ENCODE results near the gene NAA40.
"Not testable (repeated sequence)": the region's sequence is repeated elsewhere in the genome, so short reads cannot be mapped to it uniquely, and the experiment has no call there.

Gene NAA40

DNA sequence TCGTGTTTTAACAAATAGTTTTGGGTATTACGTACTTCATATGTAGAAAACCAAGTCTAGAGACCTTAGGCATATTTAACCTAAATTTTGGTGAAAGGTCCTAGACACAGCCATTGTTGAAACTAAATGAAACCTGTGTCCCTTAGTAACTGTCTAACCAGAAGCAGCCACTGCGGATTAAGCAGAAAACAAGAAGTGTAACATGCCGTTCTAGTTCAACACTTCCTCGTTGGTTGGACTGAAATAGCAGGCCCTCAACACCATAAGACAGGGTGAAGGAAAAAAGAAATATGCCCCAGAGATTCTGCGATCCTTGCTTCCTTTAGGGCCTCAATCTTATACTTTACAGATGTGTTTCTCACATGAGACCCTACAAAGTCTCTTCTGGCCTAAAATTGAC is 2.0 kb downstream of the NAA40 start:
- no peak for DNase-seq

DNA sequence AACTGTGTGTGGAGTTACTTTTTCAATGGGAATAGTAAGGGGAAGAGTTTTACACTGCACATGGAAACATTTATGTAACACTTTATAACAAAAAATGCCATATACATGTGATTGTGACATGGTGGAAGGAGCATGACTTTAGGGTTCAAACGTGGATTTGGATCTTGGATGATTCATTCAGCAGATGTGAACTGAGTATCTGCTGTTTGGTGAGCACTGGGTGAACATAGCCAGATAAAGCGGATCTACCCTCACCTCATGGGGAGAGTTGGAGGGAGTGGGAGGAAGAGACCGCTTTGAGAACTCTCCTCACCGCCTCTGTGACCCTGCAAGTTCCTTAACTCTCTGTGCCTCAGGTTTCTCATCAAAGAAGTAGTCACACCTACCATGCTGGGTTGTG is 3.1 kb downstream of the NAA40 start:
- DNase-seq: no peak

DNA sequence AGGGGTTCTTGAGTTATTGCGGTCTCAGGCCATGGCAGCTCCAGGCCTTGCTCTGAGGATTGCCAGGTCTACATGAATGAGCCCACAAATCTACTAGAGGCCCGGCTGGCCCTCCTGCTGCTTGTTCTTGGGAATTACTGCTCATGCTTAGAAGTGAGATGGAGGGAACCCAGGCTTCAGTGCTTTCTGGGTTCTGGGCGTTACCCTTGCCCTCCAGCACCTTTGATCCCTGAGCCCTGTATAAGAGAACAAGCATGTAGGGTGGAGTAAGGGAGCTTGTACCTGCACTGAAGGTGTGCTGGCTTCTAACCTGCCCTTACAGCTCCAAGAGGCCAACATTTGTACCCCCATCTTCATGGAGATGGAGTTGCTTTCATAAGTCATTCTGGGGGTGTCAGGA is 4.0 kb downstream of the NAA40 start:
- DNase-seq: no peak

DNA sequence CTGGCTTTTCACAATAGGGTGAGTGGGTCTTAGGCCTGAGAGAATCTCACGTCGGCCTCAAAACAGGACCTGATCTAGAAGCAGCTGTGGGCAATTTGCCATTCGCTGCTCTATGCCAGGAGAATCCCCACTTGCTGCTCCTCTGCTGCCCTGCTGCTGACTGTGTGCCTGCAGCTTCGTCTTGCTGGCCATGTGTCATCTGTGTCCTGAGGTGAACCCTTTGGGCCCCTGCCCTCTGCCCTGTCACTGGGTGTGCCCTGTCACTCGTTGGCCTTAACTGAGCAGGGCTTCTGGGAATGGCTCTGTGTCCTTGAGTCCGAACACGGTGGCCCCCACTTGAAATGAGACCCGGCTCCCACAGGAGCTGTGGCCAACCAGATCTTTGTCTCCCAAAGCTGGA is 6.2 kb downstream of the NAA40 start:
- no peak for DNase-seq

DNA sequence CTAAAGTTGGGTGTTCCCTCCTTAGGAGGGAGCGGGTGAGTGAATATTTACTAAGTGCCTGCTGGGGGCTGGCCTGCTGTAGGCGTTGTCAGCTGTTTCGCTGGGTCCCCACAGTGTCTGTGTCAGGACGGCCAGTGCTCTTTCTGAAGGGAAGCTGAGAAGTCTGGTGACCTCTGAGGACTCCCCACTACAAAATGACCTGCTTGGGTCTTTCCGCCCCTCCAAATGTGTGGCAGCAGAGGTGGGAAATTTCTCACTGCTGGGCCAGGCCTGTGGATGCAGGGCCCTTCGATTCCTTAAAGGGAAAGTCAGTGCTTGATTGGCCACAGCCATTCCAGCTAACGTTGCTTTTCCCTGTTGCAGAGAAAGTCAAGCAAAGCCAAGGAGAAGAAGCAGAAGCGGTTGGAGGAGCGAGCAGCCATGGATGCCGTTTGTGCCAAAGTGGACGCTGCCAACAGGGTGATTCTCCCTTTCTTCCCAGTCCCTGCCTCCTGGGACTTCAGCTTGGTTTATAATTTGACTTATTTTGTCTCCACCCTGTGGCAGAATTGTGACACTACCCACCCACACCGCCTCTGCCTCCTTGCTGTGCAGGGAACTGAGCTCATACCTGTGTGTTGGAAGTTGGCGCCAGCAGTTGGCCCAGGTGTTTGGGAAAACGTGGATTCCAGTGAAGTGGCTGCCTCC is 6.8 kb downstream of the NAA40 start:
- DNase-seq: peak; percentile 22

DNA sequence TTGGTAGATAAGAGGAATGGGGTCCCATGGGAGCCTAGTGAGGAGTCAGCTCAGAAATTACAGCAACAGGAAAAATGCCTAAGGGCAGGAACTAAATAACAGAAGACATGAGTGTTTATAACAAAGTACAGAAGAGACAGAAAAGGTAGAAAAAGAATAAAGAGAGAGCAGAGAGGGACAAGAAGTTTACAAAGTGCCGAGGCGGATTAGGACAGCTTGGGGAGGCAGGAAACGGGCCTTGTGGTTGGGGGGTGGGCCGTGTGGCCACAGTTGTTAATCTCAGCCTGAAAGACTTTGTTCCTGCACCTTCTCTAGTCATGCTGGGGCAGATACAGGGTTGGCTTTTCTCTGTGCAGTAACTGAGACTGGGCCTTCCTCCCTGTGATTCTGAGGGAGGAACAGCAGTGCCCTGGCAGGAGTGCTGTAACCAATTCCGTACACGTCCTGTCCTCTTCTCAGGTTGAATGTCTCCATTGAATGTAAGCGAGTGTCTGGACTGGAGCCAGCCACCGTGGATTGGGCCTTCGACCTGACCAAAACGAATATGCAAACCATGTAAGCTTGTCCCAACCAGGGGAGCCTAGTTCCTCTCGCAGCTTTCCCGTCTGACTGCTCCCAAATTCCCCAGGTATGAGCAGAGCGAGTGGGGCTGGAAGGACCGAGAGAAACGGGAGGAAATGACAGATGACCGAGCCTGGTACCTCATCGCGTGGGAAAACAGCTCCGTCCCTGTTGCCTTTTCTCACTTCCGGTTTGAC is 13.2 kb downstream of the NAA40 start:
- DNase-seq: no peak

DNA sequence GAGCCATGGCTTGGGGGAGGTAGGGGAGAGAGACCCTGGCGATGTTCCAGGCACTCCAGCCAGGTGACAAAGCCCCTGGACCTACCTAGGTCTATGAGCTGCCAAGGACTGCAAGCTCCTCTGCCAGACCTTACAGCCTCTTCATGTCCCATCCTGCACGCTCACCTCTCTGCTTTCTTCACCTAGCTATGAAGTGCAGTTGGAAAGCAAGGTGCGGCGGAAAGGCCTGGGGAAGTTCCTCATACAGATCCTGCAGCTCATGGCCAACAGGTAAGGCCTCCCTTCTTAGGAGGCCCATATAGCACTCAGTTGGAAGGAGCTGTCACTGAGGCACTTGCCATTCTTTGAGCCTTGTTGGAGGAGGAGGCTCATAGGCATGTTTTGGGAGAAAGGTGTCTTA is 13.8 kb downstream of the NAA40 start:
- no peak for DNase-seq

DNA sequence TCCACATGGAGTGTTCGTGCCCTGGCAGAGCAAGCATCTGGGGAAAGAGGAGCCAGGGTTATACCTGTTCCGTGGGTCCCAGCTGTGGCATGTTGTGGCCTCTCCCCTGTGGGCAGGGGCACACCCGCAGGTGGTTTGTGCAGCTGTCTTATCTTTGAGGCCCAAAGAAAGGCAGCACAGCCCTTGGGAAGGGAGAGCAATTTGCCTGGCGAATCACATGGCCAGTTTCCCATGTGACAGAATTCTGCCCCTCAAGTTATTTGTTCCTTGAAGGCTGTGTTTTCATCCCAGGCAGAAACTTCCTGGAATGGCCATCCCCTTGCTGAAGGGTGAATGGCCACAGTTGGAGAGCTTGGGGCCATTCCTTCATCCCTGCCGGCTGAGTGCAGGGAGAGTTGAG is 19.2 kb downstream of the NAA40 start:
- DNase-seq: no peak

DNA sequence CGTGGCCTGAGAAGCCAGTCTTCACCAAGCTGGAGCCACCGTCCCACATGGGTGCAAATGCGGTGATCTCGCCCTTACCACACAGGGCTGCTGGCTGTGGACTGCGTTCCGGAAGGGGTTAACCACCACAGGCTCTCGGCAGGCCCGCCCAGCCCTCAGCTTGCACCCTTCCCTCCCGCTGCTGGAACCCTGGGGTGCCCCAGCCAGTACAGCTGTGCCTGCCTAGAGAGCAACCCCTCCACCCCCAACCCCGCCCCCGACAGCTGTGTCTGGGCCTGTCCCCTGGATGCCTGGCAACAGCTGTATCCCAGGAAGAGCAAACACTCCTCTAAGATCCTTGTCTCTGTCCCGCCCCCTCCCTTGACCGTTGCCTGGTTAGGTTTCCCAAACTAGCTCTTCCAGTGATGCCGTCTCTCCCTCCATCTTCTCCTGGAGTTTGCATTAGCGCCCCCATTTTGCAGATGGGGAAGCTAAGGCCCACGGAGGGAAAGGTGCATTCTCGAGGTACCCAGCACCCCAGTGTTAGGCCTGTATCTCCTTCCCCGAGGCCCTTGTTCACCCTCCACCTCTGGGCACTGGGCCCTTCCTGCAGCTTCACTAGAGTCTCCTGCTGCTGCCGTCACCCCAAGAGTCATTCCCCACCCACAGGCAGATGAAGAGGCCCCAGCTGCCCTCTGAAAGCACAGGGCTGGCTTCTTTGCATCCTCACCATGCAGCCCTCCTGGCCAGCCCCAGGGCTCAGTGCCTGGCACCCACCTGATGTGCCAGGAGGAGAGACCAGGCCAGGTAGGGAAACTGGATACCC is 23.0 kb downstream of the NAA40 start:
- no peak for DNase-seq

DNA sequence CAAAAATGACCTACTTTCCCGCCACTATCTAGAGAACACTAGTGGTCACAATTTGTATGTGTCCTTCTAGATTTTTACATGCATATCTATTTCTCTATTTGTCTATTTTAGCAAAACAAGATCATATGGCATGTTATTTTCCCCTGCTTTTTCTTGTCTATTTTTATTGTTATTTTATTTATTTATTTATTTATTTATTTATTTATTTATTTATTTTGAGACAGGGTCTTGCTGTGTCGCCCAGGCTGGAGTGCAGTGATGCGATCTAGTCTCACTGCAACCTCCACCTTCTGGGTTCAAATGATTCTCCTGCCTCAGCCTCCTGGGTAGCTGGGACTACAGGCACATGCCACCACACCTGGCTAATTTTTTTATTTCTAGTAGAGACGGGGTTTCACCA is 25.1 kb downstream of the NAA40 start:
- not testable (repeated sequence) for DNase-seq

DNA sequence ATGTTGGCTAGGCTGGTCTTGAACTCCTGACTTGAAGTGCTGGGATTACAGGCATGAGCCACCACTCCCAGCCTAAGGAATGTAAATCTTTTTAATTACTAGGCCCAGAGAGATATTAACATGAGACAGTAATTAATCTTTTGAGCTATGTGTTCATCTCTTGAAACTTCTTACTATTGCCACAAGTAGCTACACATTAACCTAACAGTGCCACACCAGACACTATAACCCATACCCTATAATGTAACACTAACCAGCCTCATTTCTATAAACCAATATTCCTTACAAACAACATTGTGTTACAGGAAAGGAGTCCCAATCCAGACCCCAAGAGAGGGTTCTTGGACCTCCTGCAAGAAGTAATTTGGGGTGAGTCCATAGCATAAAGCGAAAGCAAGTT is 27.6 kb downstream of the NAA40 start:
- DNase-seq: no peak

DNA sequence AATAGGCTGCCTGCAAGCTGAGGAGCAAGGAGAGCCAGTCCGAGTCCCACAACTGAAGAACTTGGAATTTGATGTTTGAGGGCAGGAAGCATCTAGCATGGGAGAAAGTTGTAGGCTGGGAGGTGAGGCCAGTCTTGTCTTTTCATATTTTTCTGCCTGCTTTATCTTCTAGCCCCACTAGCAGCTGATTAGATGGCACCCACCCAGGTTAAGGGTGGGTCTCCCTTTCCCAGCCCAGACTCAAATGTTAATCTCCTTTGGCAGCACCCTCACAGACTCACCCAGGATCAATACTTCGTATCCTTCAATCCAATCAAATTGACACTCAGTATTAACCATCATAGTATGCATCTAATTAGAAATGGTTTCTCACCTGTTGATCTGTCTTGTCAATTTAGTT is 30.7 kb downstream of the NAA40 start:
- no peak for DNase-seq

DNA sequence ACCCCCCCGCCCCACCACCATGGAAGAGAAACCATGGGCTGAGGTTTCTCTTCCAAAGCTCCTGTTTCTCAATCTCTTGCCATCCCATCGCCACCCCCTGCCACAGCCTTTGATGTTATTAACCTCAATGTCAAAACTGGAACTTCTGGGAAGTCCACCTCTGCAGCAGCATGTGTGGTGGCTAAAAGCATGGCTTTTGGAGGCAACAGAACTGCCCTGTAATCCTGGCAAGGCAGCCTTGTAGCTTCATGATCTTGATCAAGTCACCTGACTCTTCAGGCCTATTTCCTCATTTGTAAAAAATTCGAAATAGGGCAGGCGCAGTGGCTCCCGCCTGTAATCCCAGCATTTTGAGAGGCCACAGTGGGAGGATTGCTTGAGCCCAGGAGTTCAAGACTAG is 32.1 kb downstream of the NAA40 start:
- DNase-seq: no peak

DNA sequence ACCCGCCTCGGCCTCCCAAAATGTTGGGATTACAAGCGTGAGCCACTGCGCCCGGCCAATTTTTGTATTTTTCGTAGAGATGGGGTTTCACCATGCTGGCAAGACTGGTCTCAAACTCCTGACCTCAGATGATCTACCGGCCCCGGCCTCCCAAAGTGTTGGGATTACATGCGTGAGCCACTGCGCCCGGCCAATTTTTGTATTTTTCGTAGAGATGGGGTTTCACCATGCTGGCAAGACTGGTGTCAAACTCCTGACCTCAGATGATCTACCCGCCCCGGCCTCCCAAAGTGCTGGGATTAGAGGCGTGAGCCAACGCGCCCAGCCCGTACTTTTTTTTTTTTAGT is 35.1 kb downstream of the NAA40 start:
- not testable (repeated sequence) for DNase-seq

DNA sequence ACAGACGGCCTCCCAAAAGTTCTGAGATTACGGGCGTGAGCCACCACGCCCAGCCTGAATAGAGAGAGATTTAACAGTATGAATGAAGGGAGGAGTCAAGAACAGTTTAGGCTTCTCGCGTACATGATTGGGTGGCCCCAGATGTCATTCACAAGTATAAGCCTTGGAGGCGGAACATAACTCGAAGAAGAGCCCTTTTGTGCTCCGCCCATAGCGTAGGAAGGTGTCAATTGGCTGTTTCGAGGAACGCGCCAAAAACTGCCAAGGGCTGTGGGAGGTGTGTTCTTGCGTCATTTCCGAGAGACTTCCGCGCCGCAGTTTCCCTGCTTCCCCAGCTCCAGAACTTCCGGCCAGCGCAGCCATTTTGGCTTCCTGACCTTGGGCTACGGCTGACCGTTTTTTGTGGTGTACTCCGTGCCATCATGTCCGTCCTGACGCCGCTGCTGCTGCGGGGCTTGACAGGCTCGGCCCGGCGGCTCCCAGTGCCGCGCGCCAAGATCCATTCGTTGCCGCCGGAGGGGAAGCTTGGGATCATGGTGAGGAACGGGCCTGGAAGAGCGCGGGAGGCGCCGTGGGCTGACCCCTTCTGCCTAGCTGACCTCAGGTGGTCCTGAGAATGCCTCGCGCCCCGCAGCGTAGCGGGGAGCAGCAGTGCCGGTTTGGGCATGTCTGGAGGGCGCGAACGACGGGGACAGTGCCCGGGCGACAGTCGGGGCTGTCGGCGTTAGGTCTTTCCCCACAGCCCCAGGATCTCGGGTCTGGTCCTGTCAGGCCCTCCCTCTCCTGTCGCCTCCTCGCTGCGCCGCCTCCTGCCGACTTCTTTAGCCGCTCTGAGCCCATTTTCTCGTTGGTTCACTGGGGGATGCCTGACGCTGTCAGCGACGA is 35.7 kb downstream of the NAA40 start, which contains the start of gene COX8A:
TSS of gene COX8A (plus strand) at position 362 of the 885 bp plus-strand sequence. CDS start at position 423, 61 bp downstream.
- DNase-seq: peak; percentile 99

DNA sequence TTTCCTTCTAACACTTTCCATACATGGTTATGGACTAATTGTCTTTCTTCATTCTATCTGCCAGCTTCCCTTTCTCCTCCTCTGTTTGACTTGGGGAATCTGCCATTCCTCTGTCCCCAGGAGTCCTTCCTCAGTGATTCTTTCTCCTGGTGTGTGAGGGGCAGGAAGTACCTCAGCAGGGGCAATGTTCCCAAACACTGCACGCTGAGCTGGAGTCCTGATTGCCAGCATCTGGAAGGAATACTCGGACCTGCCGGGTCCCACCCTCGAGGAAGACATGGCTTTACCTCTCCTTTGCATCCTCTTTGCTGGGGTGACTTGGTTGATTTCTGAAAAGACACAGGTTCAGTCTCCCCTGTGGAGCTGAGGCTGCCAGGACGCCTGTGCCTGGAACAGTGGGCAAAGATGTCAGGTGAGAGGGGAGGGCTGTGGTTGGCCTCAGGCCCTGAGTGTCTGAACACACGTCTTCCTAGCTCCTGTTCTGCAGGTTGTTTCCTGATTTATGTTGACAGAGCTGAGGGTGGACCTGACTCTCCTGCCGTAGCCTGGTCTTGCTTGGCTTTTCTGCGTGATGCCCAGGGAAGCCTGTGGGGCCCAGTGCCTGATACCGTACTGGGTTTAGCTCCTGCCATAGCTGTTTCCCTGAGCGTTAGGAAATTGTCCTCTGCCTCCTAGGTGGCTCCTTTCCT is 39.9 kb downstream of the NAA40 start:
- DNase-seq: no peak

DNA sequence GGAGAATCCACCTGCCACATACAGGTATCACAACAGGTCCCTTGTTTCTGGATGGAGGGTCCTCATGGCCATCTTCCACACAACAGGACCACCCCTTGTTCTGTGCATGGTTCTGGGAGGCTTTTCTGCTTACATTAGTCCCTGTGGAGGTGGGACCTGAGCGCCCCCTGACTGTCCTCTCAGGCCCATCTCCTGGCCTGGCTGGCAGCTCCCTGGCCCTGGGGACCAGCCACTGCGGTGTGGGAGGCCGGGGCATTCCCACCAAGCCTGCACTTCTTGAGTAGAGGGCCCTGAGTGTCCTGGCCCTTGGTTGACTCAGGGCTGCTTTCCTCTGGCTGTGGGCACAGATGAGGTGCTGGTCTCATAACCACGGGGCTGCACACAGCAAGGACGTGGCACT is 40.6 kb downstream of the NAA40 start:
- DNase-seq: no peak

DNA sequence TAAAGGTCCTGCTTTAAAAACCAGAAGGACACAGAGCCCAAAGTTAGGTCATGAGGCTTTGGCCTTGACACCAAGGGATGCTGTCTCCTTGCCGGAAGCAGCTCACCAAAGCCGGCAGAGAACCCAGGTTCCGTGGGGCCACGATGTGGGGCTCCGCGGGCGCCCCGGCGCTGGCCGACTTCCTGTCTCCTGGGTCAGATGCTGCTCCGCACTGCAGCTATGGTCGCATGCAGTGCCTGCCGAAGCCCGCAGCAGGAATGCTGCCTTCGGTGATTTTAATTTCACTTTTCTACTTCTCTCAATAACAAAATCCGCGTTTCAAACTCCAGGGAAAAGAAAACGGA is 47.0 kb downstream of the NAA40 start:
- DNase-seq: no peak

DNA sequence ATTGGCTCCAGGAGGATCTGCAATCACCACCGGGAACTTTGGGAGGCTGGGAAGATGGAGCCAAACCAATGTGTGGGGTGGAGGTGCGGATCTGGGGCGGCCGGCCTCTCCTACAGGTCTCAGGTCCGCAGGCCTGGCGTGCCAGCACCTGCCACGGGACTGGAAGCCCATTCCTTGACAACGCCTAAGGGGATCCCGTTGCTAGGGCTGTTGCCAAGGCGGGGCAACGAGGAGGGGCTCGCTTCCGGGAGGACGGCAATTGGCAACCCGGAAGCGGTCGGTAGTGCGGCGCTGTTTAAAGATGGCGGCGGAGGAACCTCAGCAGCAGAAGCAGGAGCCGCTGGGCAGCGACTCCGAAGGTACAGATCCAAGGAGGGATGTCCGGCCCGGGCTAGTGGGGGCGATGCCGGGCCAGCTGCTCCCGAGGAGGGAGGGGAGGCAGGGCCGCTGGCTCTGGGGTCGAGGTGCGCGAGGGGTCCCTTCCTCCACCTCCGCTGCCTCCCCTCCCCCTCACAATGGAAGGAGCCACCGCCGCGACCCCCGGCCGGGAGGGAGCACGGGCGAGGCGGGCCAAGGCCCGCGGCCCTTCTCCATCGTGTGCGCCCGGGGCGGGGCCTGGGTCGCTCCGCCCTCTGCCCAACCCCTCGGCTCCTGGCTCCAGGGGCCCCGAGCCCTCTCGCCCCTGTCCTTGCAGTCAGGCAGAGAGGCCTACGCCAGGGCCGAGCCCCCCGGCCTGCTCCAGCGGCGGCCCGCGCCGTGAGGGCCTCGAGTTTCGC is 47.5 kb downstream of the NAA40 start, which contains the start of gene OTUB1:
TSS of gene OTUB1 (plus strand) at position 283 of the 776 bp plus-strand sequence. CDS start at position 302, 19 bp downstream.
- peak; percentile 84 for DNase-seq

DNA sequence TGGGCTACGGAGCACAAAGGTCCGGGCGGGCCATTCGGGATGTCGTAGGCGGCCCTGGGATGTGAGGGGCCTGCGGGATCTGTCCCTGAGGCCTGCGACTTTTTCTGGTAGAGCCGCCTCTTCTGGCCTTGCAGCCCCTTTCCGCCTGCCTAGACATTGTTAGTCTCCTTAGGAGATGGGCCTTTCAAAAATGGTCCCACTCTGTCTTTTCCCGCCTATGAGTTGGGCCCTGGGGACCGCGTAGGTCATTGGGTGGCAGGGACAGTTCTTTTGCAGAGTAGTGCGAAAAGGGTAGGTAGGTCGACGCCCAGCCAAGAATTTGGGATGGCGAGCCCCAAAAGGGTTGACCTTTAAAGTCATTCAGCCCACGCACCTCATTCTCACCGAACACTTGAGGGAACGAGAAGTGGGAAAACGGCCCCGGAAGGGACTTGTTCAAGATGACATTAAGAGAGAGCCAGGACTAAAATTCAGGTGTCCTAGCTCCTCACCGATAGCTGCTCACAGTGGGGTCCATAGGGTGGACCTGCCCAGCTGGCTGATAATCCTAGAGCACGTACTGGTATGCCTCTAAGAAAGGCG is 48.2 kb downstream of the NAA40 start:
- no peak for DNase-seq

DNA sequence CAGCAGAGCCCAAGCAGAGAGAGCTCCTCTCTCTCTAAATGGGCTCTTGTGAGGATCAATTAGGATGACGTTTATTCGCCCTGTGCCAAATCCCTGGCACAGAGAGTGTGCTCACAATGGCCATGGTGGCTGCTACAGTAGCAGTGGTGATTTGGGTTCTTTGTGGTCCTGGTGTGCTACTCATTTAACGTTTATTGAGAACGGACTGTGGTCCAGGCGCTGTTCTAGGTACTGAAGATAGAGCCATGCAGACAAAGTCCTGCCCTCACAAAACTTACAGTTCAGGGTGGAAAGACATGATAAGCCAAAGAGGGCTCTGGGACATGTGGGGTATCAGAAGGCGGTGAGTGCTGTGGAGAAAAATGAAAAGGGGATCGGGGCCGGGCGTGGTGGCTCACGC is 52.8 kb downstream of the NAA40 start:
- no peak for DNase-seq

Data from NCI-H1048 (cell line).